H1 (cell line): ENCODE results near the gene MMEL1. TPM values are rescaled to one million over a fixed set of nuclear protein-coding genes. Genes with fewer than 3 reads are reported as not detected.
A peak's percentile ranks its signal among the peaks of the same experiment; 100 is the strongest.

Experiments
- CTCF ChIA-PET: fragments of 300-600 bp; sonication (Branson Sonifier 250); formaldehyde crosslinking; loops from one replicate; lab custom pipeline; 2021; ENCODE audit not compliant: partially characterized antibody; lab: Charles Lee
- POLR2A ChIA-PET: fragments of 300-600 bp; sonication (Branson Sonifier 250); formaldehyde crosslinking; loops from one replicate; lab custom pipeline; 2021; ENCODE audit warnings: inconsistent platforms; ENCODE audit not compliant: partially characterized antibody; lab: Charles Lee
- DNase-seq, 2 experiments: peaks; one replicate each; pipeline versions ENCODE4 v3.0.0 to v3.0.0-alpha.2; 2010 to 2022; ENCODE audit warnings: low spot score in 2 of 2, low read depth in 1 of 2, mixed read lengths in 1 of 2
- FAIRE-seq: peaks from 2 replicates; lab custom pipeline; 2011; peaks lifted over from hg19 to GRCh38; lab: Jason Lieb, UNC
- H2AFZ ChIP-seq: 2 replicates; pipeline ENCODE4 v1.8.1; 2012; ENCODE audit warnings: low read length, inconsistent platforms
- H2AK5ac ChIP-seq: 2 replicates; pipeline ENCODE4 v1.6.1; 2013; ENCODE audit warnings: low read depth, low read length
- H2BK120ac ChIP-seq: replicated peaks from 2 replicates; pipeline ENCODE3; 2013; ENCODE audit warnings: low read depth, low read length, inconsistent platforms
- H2BK12ac ChIP-seq: 2 replicates; pipeline ENCODE4 v1.6.1; 2013; ENCODE audit warnings: low read depth, low read length
- H2BK15ac ChIP-seq: 2 replicates; pipeline ENCODE4 v1.6.1; 2013; ENCODE audit warnings: low read length
- H2BK20ac ChIP-seq: 2 replicates; pipeline ENCODE4 v1.6.1; 2013; ENCODE audit warnings: low read length
- H2BK5ac ChIP-seq: 2 replicates; pipeline ENCODE4 v1.6.1; 2013; ENCODE audit warnings: low read depth, low read length
- H3K14ac ChIP-seq: 2 replicates; pipeline ENCODE4 v1.6.1; 2013; ENCODE audit warnings: inconsistent platforms; ENCODE audit not compliant: insufficient read length
- H3K18ac ChIP-seq: 2 replicates; pipeline ENCODE4 v1.6.1; 2013; ENCODE audit warnings: low read length; ENCODE audit errors: extremely low read depth
- H3K23ac ChIP-seq: 2 replicates; pipeline ENCODE4 v1.6.1; 2013; ENCODE audit warnings: inconsistent platforms; ENCODE audit not compliant: insufficient read length
- H3K23me2 ChIP-seq: 2 replicates; pipeline ENCODE4 v1.6.1; 2013; ENCODE audit warnings: low read depth, low read length
- H3K27ac ChIP-seq: 2 replicates; pipeline ENCODE4 v1.6.1; 2011; ENCODE audit warnings: low read depth, low read length, inconsistent platforms
- H3K27me3 ChIP-seq, 4 experiments: replicated peaks in 1 of 4; 1 replicate in 1 of 4; 2 replicates in 3 of 4; pipeline versions ENCODE4 v1.6.1 to v1.8.1; 2011 to 2013; ENCODE audit warnings: low read length in 3 of 4, mild to moderate bottlenecking in 3 of 4, inconsistent platforms in 2 of 4, mixed read lengths in 2 of 4, moderate library complexity in 1 of 4; ENCODE audit not compliant: control insufficient read depth in 3 of 4, insufficient read depth in 3 of 4; ENCODE audit errors: extremely low read depth in 1 of 4
- H3K36me3 ChIP-seq, 4 experiments: 2 replicates each; pipeline versions ENCODE4 v1.6.1 to v1.8.1; 2011 to 2013; ENCODE audit warnings: mild to moderate bottlenecking in 4 of 4, low read length in 3 of 4, moderate library complexity in 2 of 4, control low read depth in 1 of 4, inconsistent platforms in 1 of 4; ENCODE audit not compliant: insufficient read depth in 4 of 4, control insufficient read depth in 2 of 4
- H3K4ac ChIP-seq: replicated peaks from 2 replicates; pipeline ENCODE3; 2013; ENCODE audit warnings: low read length, low read depth, mixed read lengths, inconsistent platforms; ENCODE audit not compliant: insufficient read length
- H3K4me1 ChIP-seq, 4 experiments: replicated peaks in 1 of 4; 1 replicate in 1 of 4; 2 replicates in 3 of 4; pipeline versions ENCODE4 v1.6.1 to v1.8.1; 2011 to 2013; ENCODE audit warnings: low read length in 3 of 4, inconsistent platforms in 2 of 4, mixed read lengths in 1 of 4; ENCODE audit not compliant: insufficient read depth in 4 of 4, control insufficient read depth in 3 of 4
- H3K4me2 ChIP-seq, 2 experiments: 2 replicates each; pipeline versions ENCODE4 v1.6.1 to v1.8.1; 2011 to 2013; ENCODE audit warnings: low read depth in 2 of 2, low read length in 2 of 2, control low read depth in 1 of 2, inconsistent platforms in 1 of 2, mild to moderate bottlenecking in 1 of 2; ENCODE audit not compliant: insufficient read depth in 1 of 2
- H3K4me3 ChIP-seq, 4 experiments: fragments of 200-600, 300-600 bp in 1 of 4; sonication (generic), shearing (Covaris generic), sonication (Bioruptor Twin) in 1 of 4; 2 replicates each; pipeline versions ENCODE4 v1.5.1 to v1.8.1; 2011 to 2016; ENCODE audit warnings: low read length in 4 of 4, low read depth in 3 of 4, control low read depth in 2 of 4, inconsistent platforms in 2 of 4, mild to moderate bottlenecking in 2 of 4, mixed read lengths in 1 of 4, moderate library complexity in 1 of 4; ENCODE audit not compliant: insufficient read depth in 2 of 4; ENCODE audit errors: extremely low read depth in 1 of 4
- H3K56ac ChIP-seq: replicated peaks from 2 replicates; pipeline ENCODE3; 2013; ENCODE audit warnings: low read depth, mild to moderate bottlenecking, mixed read lengths, low read length, inconsistent platforms; ENCODE audit not compliant: insufficient read length
- H3K79me1 ChIP-seq: 2 replicates; pipeline ENCODE4 v1.6.1; 2013; ENCODE audit warnings: low read depth, low read length, control low read depth
- H3K79me2 ChIP-seq, 2 experiments: 2 replicates each; pipeline versions ENCODE4 v1.6.1 to v1.8.1; 2012 to 2013; ENCODE audit warnings: low read length in 2 of 2, mild to moderate bottlenecking in 2 of 2, inconsistent platforms in 1 of 2; ENCODE audit not compliant: insufficient read depth in 2 of 2, control insufficient read depth in 1 of 2
- H3K9ac ChIP-seq, 4 experiments: replicated peaks in 1 of 4; 1 replicate in 1 of 4; 2 replicates in 3 of 4; pipeline versions ENCODE4 v1.6.1 to v1.8.1; 2011 to 2013; ENCODE audit warnings: low read depth in 3 of 4, low read length in 3 of 4, control low read depth in 2 of 4, mild to moderate bottlenecking in 2 of 4, moderate library complexity in 2 of 4, inconsistent platforms in 1 of 4; ENCODE audit errors: extremely low read depth in 1 of 4
- H3K9me3 ChIP-seq, 2 experiments: 2 replicates each; pipeline versions ENCODE4 v1.6.1 to v1.8.1; 2012 to 2013; ENCODE audit warnings: mild to moderate bottlenecking in 2 of 2, moderate library complexity in 2 of 2, control low read depth in 1 of 2, inconsistent platforms in 1 of 2, low read depth in 1 of 2, low read length in 1 of 2, mixed read lengths in 1 of 2; ENCODE audit not compliant: insufficient read depth in 2 of 2
- H4K20me1 ChIP-seq, 2 experiments: replicated peaks in 1 of 2; 2 replicates each; pipeline versions ENCODE3 to v1.8.1; 2011 to 2013; ENCODE audit warnings: inconsistent platforms in 2 of 2, low read length in 2 of 2, mild to moderate bottlenecking in 1 of 2; ENCODE audit not compliant: insufficient read depth in 2 of 2, control insufficient read depth in 1 of 2
- H4K5ac ChIP-seq: 2 replicates; pipeline ENCODE4 v1.6.1; 2013; ENCODE audit warnings: low read length, low read depth, mixed read lengths, inconsistent platforms; ENCODE audit not compliant: insufficient read length
- H4K8ac ChIP-seq: 2 replicates; pipeline ENCODE4 v1.8.0; 2013; ENCODE audit warnings: mild to moderate bottlenecking, moderate library complexity, low read length, inconsistent platforms; ENCODE audit not compliant: insufficient read depth; ENCODE audit errors: extremely low read depth
- H4K91ac ChIP-seq: replicated peaks from 2 replicates; pipeline ENCODE3; 2013; ENCODE audit warnings: low read length, mixed read lengths, inconsistent platforms; ENCODE audit not compliant: insufficient read length
- CTBP2 ChIP-seq: IDR thresholded peaks from 2 replicates; pipeline ENCODE4 v1.7.0; 2011; ENCODE audit warnings: borderline replicate concordance, mild to moderate bottlenecking, moderate library complexity, mixed read lengths, low read length; ENCODE audit not compliant: insufficient read depth, insufficient read length
- EGR1 ChIP-seq: IDR thresholded peaks from 2 replicates; pipeline ENCODE4 v1.6.1; 2011; ENCODE audit warnings: low read depth, low read length, borderline replicate concordance
- EZH2 ChIP-seq: fragments of 200-600 bp; sonication (generic); IDR thresholded peaks from 2 replicates; pipeline ENCODE4 v1.7.1; 2012; ENCODE audit warnings: low read depth, mild to moderate bottlenecking, moderate library complexity, low read length, inconsistent platforms; ENCODE audit not compliant: severe bottlenecking
- JUND ChIP-seq: IDR thresholded peaks from 2 replicates; pipeline ENCODE4 v1.6.1; 2011; ENCODE audit warnings: mild to moderate bottlenecking, improper control_type of control experiment, low read length
- KDM5A ChIP-seq: fragments of 200-600 bp; IDR thresholded peaks from 2 replicates; pipeline ENCODE4 v1.7.1; 2012; ENCODE audit warnings: mild to moderate bottlenecking, low read length, inconsistent platforms, mixed read lengths
- NANOG ChIP-seq: IDR thresholded peaks from 2 replicates; pipeline ENCODE4 v1.6.1; 2011; ENCODE audit warnings: low read length, low read depth, mild to moderate bottlenecking, inconsistent platforms; ENCODE audit not compliant: insufficient read depth, poor library complexity, severe bottlenecking
- POLR2A ChIP-seq, 2 experiments: IDR thresholded peaks; 1 replicate in 1 of 2; 2 replicates in 1 of 2; pipeline ENCODE4 v1.6.1; 2011; ENCODE audit warnings: low read depth in 2 of 2, low read length in 2 of 2, mild to moderate bottlenecking in 2 of 2; ENCODE audit errors: control extremely low read depth in 1 of 2
- SAP30 ChIP-seq: fragments of 300-600 bp; sonication (generic); IDR thresholded peaks from 2 replicates; pipeline ENCODE4 v1.7.1; 2012; ENCODE audit warnings: low read length, moderate library complexity, mild to moderate bottlenecking, inconsistent platforms; ENCODE audit not compliant: insufficient read depth, insufficient replicate concordance
- ZNF274 ChIP-seq: IDR thresholded peaks from 2 replicates; pipeline ENCODE4 v1.7.0; 2012; ENCODE audit warnings: low read length, borderline replicate concordance; ENCODE audit errors: extremely low read depth
- WGBS, 2 experiments: shearing (Covaris generic) in 1 of 2; methylation state at CpG; one replicate each; pipeline versions ENCODE4 v1.1.6 to v1.1.7; 2013 to 2015; ENCODE audit warnings: low lambda C conversion rate in 2 of 2, mixed read lengths in 2 of 2, inconsistent platforms in 1 of 2, low coverage in 1 of 2, missing lambda C conversion rate in 1 of 2; ENCODE audit not compliant: insufficient replicate concordance in 2 of 2, insufficient coverage in 1 of 2, insufficient read length in 1 of 2; ENCODE audit errors: extremely low coverage in 1 of 2, missing lambda C conversion rate in 1 of 2; 5-methylcytosine and 5-hydroxymethylcytosine counted together
- polyA plus RNA-seq, 7 experiments: library from polyadenylated mRNA; depleted of rRNA in 3 of 7; stranded (reverse) in 5 of 7; unstranded in 2 of 7; fragments of >200 nt in 5 of 7; fragments of 200-250 nt in 2 of 7; gene quantifications; 1 replicate in 5 of 7; 2 replicates in 1 of 7; 4 replicates in 1 of 7; pipeline versions ENCODE4 v1.2.1 to v1.2.3, GENCODE V29; 2011 to 2013; ENCODE audit warnings: missing spikeins in 2 of 7, mixed read lengths in 2 of 7
- total RNA-seq: library from RNA; stranded (reverse); fragmentation: NEBNext Ultra II Directional; extraction: Animal tissue kit (Norgen Biotek cat#: 25700); gene quantifications from 2 replicates; pipeline ENCODE4 v1.2.1, GENCODE V29; 2021
- TF ChIP-seq, protein P1 (sequence below): IDR thresholded peaks from 2 replicates; pipeline ENCODE4 v1.6.1; 2012; ENCODE audit warnings: inconsistent platforms

MMEL1 gene
- total and polyA plus RNA-seq, 2 of the 8 experiments (the other 6 are each of a cell fraction or from before 2014, with no cell fraction given): 0.91 to 1.7 TPM

DNA sequence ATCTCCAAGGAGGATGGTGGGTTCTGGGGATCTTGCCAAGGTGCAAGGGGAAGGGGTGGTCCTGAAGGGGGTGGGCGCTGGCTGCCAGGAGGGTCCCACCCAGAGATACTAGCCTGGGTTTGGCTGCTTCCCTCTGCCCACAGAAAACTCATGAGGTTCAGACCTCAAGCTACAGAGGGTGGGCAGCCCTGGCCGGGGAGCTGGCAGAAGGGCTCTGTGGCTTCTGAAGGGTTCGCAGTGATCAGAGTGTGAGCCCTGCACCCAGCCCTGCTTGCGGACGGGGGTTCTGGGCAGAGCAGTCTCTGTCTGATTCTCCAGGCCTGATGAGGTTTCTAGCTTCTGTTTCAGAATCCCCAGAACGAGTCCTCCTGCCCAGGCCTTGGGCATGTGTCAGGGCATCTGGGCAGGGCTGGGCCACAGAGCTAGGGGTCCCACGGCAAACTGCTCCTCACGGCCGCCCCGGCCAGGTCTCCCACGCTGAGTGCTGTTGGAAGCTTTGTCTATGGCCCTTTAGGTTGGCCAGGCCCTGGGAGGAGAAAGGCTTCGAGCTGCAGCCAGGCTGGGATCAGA, 635 bp upstream of the MMEL1 start:
- no peak overlapping the region for H4K8ac ChIP-seq
- peak overlapping the region; percentile 68 for H3K18ac ChIP-seq
- H3K36me3 ChIP-seq: no peaks in the 10 kb centered on the region
- H3K9ac ChIP-seq: no peak overlapping the region
- no peak overlapping the region for H3K4me3 ChIP-seq
- POLR2A ChIA-PET: no interaction called here
- no peaks in the 10 kb centered on the region for H3K79me1 ChIP-seq
- peak overlapping the region; percentile 77 for H4K91ac ChIP-seq
- H3K14ac ChIP-seq: no peak overlapping the region
- no peak overlapping the region for H2AFZ ChIP-seq
- no peak overlapping the region for H2BK120ac ChIP-seq
- peaks cover 0 to 11% of the 10 kb centered on the region in 2 experiments for H4K20me1 ChIP-seq
- peak overlapping the region in 1 of 2 experiments; percentile 7; a peak in 1 of 4 replicates for H3K4me2 ChIP-seq
- H3K56ac ChIP-seq: no peak overlapping the region
- FAIRE-seq: no peak
- H3K4ac ChIP-seq: no peak overlapping the region
- CTCF ChIA-PET: interaction anchor here (0.7 kb wide), 1 partner anchor 13 kb away, joined by 3 read pairs; no protein-coding TSS in a partner anchor
- H3K79me2 ChIP-seq: no peaks in the 10 kb centered on the region
- no peak overlapping the region; the same call in 1 of the 2 replicates for H2AK5ac ChIP-seq
- peaks cover 17 to 33% (median 23%) of the 10 kb centered on the region in 4 experiments for H3K27me3 ChIP-seq
- no peak overlapping the region for H3K23ac ChIP-seq
- no peak for DNase-seq
- H2BK12ac ChIP-seq: peak overlapping the region; percentile 60; the same call in 1 of the 2 replicates
- no peak overlapping the region for H2BK20ac ChIP-seq
- H2BK5ac ChIP-seq: no peak overlapping the region; the same call in 1 of the 2 replicates
- H3K9me3 ChIP-seq: peaks cover 0 to 4% of the 10 kb centered on the region in 2 experiments; a peak in 1 of 4 replicates
- H3K27ac ChIP-seq: no peak overlapping the region
- H4K5ac ChIP-seq: no peak overlapping the region
- peaks cover 6% of the 10 kb centered on the region for H3K23me2 ChIP-seq
- 80% methylated on average over 10 of the region's 12 CpGs; no CpG with 5 or more reads in 1 of the 2 experiments for WGBS, 2 experiments
- no peak overlapping the region for H2BK15ac ChIP-seq
- peaks cover 3 to 28% (median 18%) of the 10 kb centered on the region in 4 experiments for H3K4me1 ChIP-seq
- TF ChIP-seq NANOG: no peak
- TF ChIP-seq KDM5A: no peak
- no peak for TF ChIP-seq ZNF274
- no peak for TF ChIP-seq EZH2
- TF ChIP-seq JUND: no peak
- no peak for TF ChIP-seq POLR2A (IDR thresholded peaks at IDR 0.05; ENCODE audit: control extremely low read depth in 1 of 2, low read depth in 2 of 2, low read length in 2 of 2)
- no peak for TF ChIP-seq CTBP2
- TF ChIP-seq, protein P1, sequence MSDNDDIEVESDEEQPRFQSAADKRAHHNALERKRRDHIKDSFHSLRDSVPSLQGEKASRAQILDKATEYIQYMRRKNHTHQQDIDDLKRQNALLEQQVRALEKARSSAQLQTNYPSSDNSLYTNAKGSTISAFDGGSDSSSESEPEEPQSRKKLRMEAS: no peak
- TF ChIP-seq EGR1: no peak
- no peak for TF ChIP-seq SAP30
